CD4-positive, CD25-positive, alpha-beta regulatory T cell (primary cell): ENCODE data around the gene CRHR1. TPM values are rescaled to one million over a fixed set of nuclear protein-coding genes. Genes with fewer than 3 reads are reported as not detected.

Source experiments
- ATAC-seq, 2 donors: fragments of 150-1000 bp; cut with Tn5 transposase; one replicate each; pipeline ENCODE4 v1.10.0; 2021; ENCODE audit warnings: low read depth in 2 of 2, moderate number of reproducible peaks in 2 of 2, moderate library complexity in 1 of 2
- DNase-seq, 3 donors: peaks; one replicate each; pipeline versions ENCODE4 v3.0.0 to v3.0.0-alpha.2; 2012 to 2022; ENCODE audit warnings: mixed read lengths in 1 of 3
- H3K27ac ChIP-seq: one replicate; pipeline ENCODE4 v1.7.0; 2013; ENCODE audit warnings: mild to moderate bottlenecking, low read length; ENCODE audit not compliant: insufficient read depth, poor library complexity, severe bottlenecking
- H3K27me3 ChIP-seq: one replicate; pipeline ENCODE4 v1.7.0; 2013; ENCODE audit warnings: low read length; ENCODE audit not compliant: control insufficient read depth, insufficient read depth
- H3K36me3 ChIP-seq: one replicate; pipeline ENCODE4 v1.7.0; 2013; ENCODE audit warnings: mild to moderate bottlenecking, low read length, moderate library complexity; ENCODE audit not compliant: control insufficient read depth, insufficient read depth
- H3K4me1 ChIP-seq: 2 replicates; pipeline ENCODE4 v1.7.0; 2013; ENCODE audit warnings: mild to moderate bottlenecking, low read length; ENCODE audit not compliant: insufficient read depth, control insufficient read depth, poor library complexity, severe bottlenecking
- H3K4me3 ChIP-seq: one replicate; pipeline ENCODE4 v1.7.0; 2013; ENCODE audit warnings: low read depth, mild to moderate bottlenecking, low read length, moderate library complexity
- H3K9me3 ChIP-seq, 2 experiments: 1 replicate in 1 of 2; 2 replicates in 1 of 2; pipeline ENCODE4 v1.7.0; 2013; ENCODE audit warnings: low read length in 2 of 2, mild to moderate bottlenecking in 1 of 2, moderate library complexity in 1 of 2; ENCODE audit not compliant: control insufficient read depth in 2 of 2
- H3K27ac Mint-ChIP-seq, 3 donors: one replicate each; pipeline ENCODE4 v1.8.0; 2020 to 2022; ENCODE audit warnings: mild to moderate bottlenecking in 3 of 3, mixed read lengths in 3 of 3, moderate library complexity in 2 of 3
- H3K27me3 Mint-ChIP-seq: one replicate; pipeline ENCODE4 v1.8.0; 2022; ENCODE audit warnings: mild to moderate bottlenecking, mixed read lengths
- H3K36me3 Mint-ChIP-seq: one replicate; pipeline ENCODE4 v1.8.0; 2020; ENCODE audit warnings: mixed read lengths
- H3K4me1 Mint-ChIP-seq, 4 donors: one replicate each; pipeline ENCODE4 v1.8.0; 2020 to 2022; ENCODE audit warnings: mixed read lengths in 4 of 4, mild to moderate bottlenecking in 1 of 4
- H3K4me3 Mint-ChIP-seq, 4 donors: one replicate each; pipeline ENCODE4 v1.8.0; 2020 to 2022; ENCODE audit warnings: mild to moderate bottlenecking in 4 of 4, mixed read lengths in 4 of 4, moderate library complexity in 3 of 4
- H3K9me3 Mint-ChIP-seq, 7 donors: one replicate each; pipeline ENCODE4 v1.8.0; 2020 to 2022; ENCODE audit warnings: mixed read lengths in 7 of 7, mild to moderate bottlenecking in 3 of 7, moderate library complexity in 2 of 7
- polyA plus RNA-seq, 4 donors: library from polyadenylated mRNA; unstranded; fragments of 300-500 nt; fragmentation: Illumina TruSeq; gene quantifications; one replicate each; pipeline ENCODE4 v1.2.3, GENCODE V29; 2021
- total RNA-seq: library from RNA; stranded (reverse); gene quantifications from one replicate; pipeline ENCODE4 v1.2.3, GENCODE V29; 2022

The CRHR1 gene
- total and polyA plus RNA-seq, 5 donors from 2014 or later: not detected

DNA sequence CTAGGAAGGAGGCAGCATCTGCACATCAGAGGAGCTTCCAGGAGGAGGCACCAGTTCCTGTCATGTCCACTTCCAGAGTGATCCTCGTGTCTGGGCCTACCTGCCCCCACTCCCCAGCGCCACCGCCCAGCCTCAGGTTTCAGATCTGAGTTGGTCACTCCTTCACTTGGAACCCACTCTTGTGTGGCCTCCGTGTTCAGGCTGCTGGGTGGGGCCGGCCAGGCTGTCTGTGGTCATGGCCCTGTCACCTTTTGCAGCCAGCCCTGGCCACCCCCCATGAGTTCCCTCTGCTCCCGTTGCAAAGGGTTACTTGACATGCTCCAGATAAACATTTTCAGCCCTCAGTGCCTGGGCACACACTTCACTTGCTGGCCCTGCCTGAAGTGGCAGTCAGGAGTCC lies 33.9 kb downstream of the CRHR1 start:
- Mint-ChIP-seq H3K27me3 (peaks cover 4% of the 10 kb centered on the region), H3K36me3 (no peaks in the 10 kb centered on the region), H3K4me3 (no peak overlapping the region), H3K27ac (no peak overlapping the region), H3K4me1 (no peaks in the 10 kb centered on the region), H3K9me3 (no peaks in the 10 kb centered on the region)
- no peak overlapping the region for H3K27ac ChIP-seq
- no peaks in the 10 kb centered on the region for H3K36me3 ChIP-seq
- no peaks in the 10 kb centered on the region for H3K27me3 ChIP-seq
- no peak overlapping the region for H3K4me3 ChIP-seq
- ATAC-seq (no peak), DNase-seq (no peak)
- H3K9me3 ChIP-seq: no peaks in the 10 kb centered on the region
- no peaks in the 10 kb centered on the region for H3K4me1 ChIP-seq

DNA sequence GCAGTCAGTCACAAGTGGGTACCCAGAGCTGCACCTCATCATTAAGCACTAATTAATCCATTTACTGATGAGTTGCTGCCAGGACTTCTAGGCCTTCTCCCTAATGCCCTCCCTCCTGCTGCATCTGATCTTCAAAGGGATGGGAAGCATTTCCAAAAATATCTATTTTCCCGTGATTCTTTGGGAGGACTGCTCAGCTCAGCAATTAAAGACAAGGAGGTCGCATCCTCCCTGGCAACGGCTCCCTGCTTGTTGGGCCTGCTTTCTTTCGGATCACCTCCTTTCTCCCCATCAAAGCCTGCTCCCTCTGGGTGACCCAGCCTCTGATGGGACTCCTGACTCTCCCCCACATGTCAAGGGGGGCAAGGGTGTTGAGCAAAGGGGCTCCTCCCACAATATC lies 34.6 kb downstream of the CRHR1 start:
- H3K27me3 Mint-ChIP-seq: peaks cover 4% of the 10 kb centered on the region
- Histone ChIP-seq H3K27me3 (no peaks in the 10 kb centered on the region), H3K36me3 (no peaks in the 10 kb centered on the region), H3K27ac (no peak overlapping the region), H3K9me3 (no peaks in the 10 kb centered on the region), H3K4me1 (no peaks in the 10 kb centered on the region), H3K4me3 (no peak overlapping the region)
- H3K4me1 Mint-ChIP-seq: peaks cover 0 to under 1% (median 0%) of the 10 kb centered on the region in 4 donors
- no peak overlapping the region for H3K27ac Mint-ChIP-seq
- no peaks in the 10 kb centered on the region for H3K36me3 Mint-ChIP-seq
- DNase-seq (no peak), ATAC-seq (no peak)
- H3K4me3 Mint-ChIP-seq: no peak overlapping the region
- H3K9me3 Mint-ChIP-seq: peaks cover 0 to under 1% (median 0%) of the 10 kb centered on the region in 7 donors

DNA sequence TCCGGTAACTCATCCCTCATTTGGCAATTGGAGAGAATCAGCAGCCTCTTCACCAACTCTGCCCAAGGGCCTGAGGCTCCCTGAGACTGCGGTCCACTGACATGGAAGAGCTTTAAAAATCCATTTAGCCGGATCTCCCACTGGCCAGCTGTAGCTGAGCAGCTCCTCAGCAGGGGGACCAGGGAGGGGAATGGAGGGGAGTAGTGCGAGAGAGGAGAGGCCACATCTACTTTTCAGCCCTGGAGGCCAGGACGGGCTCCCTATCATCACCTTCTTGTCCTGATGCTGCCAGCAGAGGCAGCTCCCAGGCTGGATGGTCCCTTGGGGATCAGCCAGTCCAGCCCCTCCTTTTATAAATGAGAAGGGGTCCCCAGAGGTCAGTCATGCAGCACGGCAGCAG lies 35.5 kb downstream of the CRHR1 start:
- Mint-ChIP-seq H3K27me3 (peaks cover 4% of the 10 kb centered on the region), H3K4me1 (peaks cover 0 to 2% (median 0%) of the 10 kb centered on the region in 4 donors), H3K4me3 (no peak overlapping the region), H3K27ac (no peak overlapping the region), H3K9me3 (peaks cover 0 to 2% (median 0%) of the 10 kb centered on the region in 7 donors), H3K36me3 (no peaks in the 10 kb centered on the region)
- DNase-seq: no peak
- no peaks in the 10 kb centered on the region for H3K9me3 ChIP-seq
- no peaks in the 10 kb centered on the region for H3K36me3 ChIP-seq
- H3K4me3 ChIP-seq: no peak overlapping the region
- no peaks in the 10 kb centered on the region for H3K27me3 ChIP-seq
- no peak for ATAC-seq
- no peaks in the 10 kb centered on the region for H3K4me1 ChIP-seq
- no peak overlapping the region for H3K27ac ChIP-seq

DNA sequence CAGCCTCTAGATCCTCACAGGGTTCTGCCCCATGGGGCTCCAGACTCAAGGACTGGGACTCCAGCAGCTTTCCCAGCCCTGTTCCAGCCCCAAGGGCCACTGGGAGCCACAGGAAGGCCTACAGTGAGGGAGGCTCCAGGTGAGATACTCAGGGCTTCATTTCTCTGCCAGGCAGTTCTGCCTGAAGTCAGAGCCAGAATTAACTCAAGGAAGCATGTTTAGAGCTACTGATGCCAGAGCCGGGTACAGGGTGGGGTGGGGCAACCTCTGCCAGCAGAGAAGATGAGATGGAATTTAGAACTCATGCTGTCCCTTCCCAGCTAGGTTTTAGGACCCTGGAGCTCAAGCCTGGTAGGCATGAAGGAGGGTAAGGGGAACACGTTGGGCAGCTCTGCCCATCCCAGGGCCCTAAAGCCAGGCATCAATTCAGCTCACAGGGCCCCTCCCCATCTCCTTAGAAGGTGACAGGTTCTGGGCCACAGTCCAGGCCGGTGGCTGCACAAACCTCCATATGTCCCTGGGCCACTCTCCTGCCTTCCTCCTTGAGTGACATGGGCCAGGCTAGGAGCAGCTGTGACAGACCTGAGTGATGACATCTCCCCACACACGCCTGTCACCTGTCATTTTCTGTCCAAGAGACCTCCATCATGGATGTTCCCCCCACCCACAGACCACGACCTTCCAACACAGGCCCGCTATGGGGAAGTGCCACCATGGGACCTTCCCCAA lies 36.1 kb downstream of the CRHR1 start:
- ATAC-seq (no peak), DNase-seq (no peak)
- H3K27me3 Mint-ChIP-seq: peaks cover 4% of the 10 kb centered on the region
- H3K9me3 Mint-ChIP-seq: peaks cover 0 to 2% (median 0%) of the 10 kb centered on the region in 7 donors
- no peaks in the 10 kb centered on the region for H3K36me3 Mint-ChIP-seq
- Histone ChIP-seq H3K4me3 (no peak overlapping the region), H3K36me3 (no peaks in the 10 kb centered on the region), H3K4me1 (no peaks in the 10 kb centered on the region), H3K27me3 (no peaks in the 10 kb centered on the region), H3K27ac (no peak overlapping the region), H3K9me3 (no peaks in the 10 kb centered on the region)
- H3K4me3 Mint-ChIP-seq: no peak overlapping the region
- peaks cover 0 to 2% (median 0%) of the 10 kb centered on the region in 4 donors for H3K4me1 Mint-ChIP-seq
- no peak overlapping the region for H3K27ac Mint-ChIP-seq

GRCh38 chr17:45821147-45821546 lies 37.0 kb downstream of the CRHR1 start:
- Histone ChIP-seq H3K27me3 (no peaks in the 10 kb centered on the region), H3K4me3 (no peak overlapping the region), H3K4me1 (no peaks in the 10 kb centered on the region), H3K27ac (no peak overlapping the region), H3K9me3 (no peaks in the 10 kb centered on the region), H3K36me3 (no peaks in the 10 kb centered on the region)
- DNase-seq: no peak
- H3K9me3 Mint-ChIP-seq: peaks cover 0 to 2% (median 0%) of the 10 kb centered on the region in 7 donors
- H3K4me3 Mint-ChIP-seq: no peak overlapping the region
- peaks cover 4% of the 10 kb centered on the region for H3K27me3 Mint-ChIP-seq
- H3K27ac Mint-ChIP-seq: no peak overlapping the region
- no peaks in the 10 kb centered on the region for H3K36me3 Mint-ChIP-seq
- ATAC-seq: no peak
- H3K4me1 Mint-ChIP-seq: peaks cover 0 to 2% (median 0%) of the 10 kb centered on the region in 4 donors

DNA sequence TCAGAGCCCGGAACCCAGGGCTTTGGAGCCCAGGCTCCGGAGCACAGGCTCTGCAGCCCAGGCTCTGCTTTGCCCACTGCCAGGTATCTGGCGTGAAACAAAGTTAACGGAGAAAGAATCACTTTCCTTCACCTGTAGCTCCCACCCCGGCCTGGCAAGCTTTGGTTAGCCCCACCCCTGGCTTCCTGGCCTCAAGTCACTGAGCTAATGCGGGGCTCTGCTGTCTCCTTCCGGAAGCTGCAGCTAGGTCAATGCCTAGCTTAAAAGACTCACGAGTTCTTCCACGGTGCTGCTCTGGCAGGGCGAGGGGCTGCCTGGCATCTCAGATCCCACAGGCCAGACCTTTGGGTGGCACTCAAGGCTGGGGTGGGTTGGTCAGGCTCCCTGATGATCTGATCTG lies 39.5 kb downstream of the CRHR1 start:
- H3K4me3 Mint-ChIP-seq: no peak overlapping the region
- no peaks in the 10 kb centered on the region for H3K36me3 ChIP-seq
- H3K4me3 ChIP-seq: no peak overlapping the region
- H3K4me1 ChIP-seq: no peaks in the 10 kb centered on the region
- peaks cover 9% of the 10 kb centered on the region for H3K27me3 Mint-ChIP-seq
- peaks cover 0 to 2% (median 0%) of the 10 kb centered on the region in 7 donors for H3K9me3 Mint-ChIP-seq
- no peaks in the 10 kb centered on the region for H3K36me3 Mint-ChIP-seq
- no peaks in the 10 kb centered on the region for H3K27me3 ChIP-seq
- H3K4me1 Mint-ChIP-seq: peaks cover 0 to 2% (median 0%) of the 10 kb centered on the region in 4 donors
- ATAC-seq: peak; percentile 41 to 64
- peak overlapping the region in 1 of 3 donors; percentile 20 for H3K27ac Mint-ChIP-seq
- peak in 2 of 3 donors; percentile 9 to 59 for DNase-seq
- no peak overlapping the region for H3K27ac ChIP-seq
- no peaks in the 10 kb centered on the region for H3K9me3 ChIP-seq

DNA sequence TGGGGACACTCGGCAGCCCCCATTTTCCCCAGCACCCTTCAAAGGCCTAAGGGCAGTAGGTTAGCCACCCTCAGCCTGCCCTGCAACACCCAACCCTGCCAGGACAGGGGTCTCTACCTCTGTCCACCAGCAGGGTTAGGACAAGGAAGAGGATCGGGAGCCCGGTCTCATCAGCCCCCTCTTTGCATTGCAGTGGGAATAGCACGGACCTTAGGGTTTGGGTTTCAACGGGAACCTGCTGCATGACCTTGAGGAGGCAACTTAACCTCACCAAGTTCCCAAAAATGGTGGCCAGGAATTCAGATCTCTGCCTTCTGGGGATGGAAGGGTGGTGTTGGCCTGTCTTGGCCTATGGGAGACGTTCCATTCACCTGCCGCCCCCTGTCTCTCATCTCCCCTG lies 40.4 kb downstream of the CRHR1 start:
- H3K4me1 ChIP-seq: no peaks in the 10 kb centered on the region

More for the DNA sequence above, 40.4 kb downstream of the CRHR1 start:
- Mint-ChIP-seq H3K36me3 (no peaks in the 10 kb centered on the region), H3K27ac (no peak overlapping the region), H3K27me3 (peaks cover 10% of the 10 kb centered on the region), H3K9me3 (peaks cover 0 to 2% (median 0%) of the 10 kb centered on the region in 7 donors), H3K4me1 (peaks cover 0 to 2% (median 0%) of the 10 kb centered on the region in 4 donors), H3K4me3 (no peak overlapping the region)
- Histone ChIP-seq H3K27ac (no peak overlapping the region), H3K9me3 (no peaks in the 10 kb centered on the region), H3K36me3 (no peaks in the 10 kb centered on the region), H3K4me3 (no peak overlapping the region), H3K27me3 (no peaks in the 10 kb centered on the region)
- DNase-seq (no peak), ATAC-seq (no peak)
